HepG2 (cell line): ENCODE measurements around the gene CCT4. TPM values are rescaled to one million over a fixed set of nuclear protein-coding genes. Genes with fewer than 3 reads are reported as not detected.

ENCODE experiments used
- ATF7-NPFF ChIP-seq: sonication (generic); formaldehyde crosslinking; IDR thresholded peaks from 2 replicates; pipeline ENCODE4 v1.8.1; 2023; ENCODE audit warnings: mild to moderate bottlenecking, low read depth, missing genetic modification reagents, moderate library complexity
- DMAP1 ChIP-seq: IDR thresholded peaks from 2 replicates; pipeline ENCODE4 v1.6.1; 2016
- GATAD2A ChIP-seq: IDR thresholded peaks from 2 replicates; pipeline ENCODE4 v1.6.1; 2016
- HNRNPH1 ChIP-seq: fragments of 200-400 bp; formaldehyde crosslinking; optimal IDR thresholded peaks from 2 replicates; pipeline ENCODE3; 2017; ENCODE audit warnings: mild to moderate bottlenecking, low read depth, low read length
- HOMEZ ChIP-seq: IDR thresholded peaks from 2 replicates; pipeline ENCODE4 v1.6.1; 2016; ENCODE audit warnings: low read depth
- IRF1 ChIP-seq: sonication (generic); formaldehyde crosslinking; IDR thresholded peaks from 2 replicates; pipeline ENCODE4 v1.4.0; 2020; ENCODE audit warnings: low read depth, mild to moderate bottlenecking, missing genetic modification reagents
- KDM2A ChIP-seq: sonication (generic); formaldehyde crosslinking; IDR thresholded peaks from 2 replicates; pipeline ENCODE4 v1.4.0; 2020; ENCODE audit warnings: low read depth, missing genetic modification reagents, borderline replicate concordance
- KMT2B ChIP-seq: IDR thresholded peaks from 2 replicates; pipeline ENCODE4 v1.6.1; 2016; ENCODE audit warnings: missing genetic modification reagents, missing compliant biosample characterization
- MLLT10 ChIP-seq: sonication (generic); formaldehyde crosslinking; IDR thresholded peaks from 2 replicates; pipeline ENCODE4 v1.4.0; 2020; ENCODE audit warnings: missing genetic modification reagents
- NFIC ChIP-seq: IDR thresholded peaks from 2 replicates; pipeline ENCODE4 v1.6.1; 2012; ENCODE audit warnings: mild to moderate bottlenecking, low read length, inconsistent platforms
- RAD51 ChIP-seq: fragments of 450-650 bp; IDR thresholded peaks from 2 replicates; pipeline ENCODE4 v1.6.1; 2016; ENCODE audit warnings: borderline replicate concordance
- RNF219 ChIP-seq: sonication (generic); formaldehyde crosslinking; IDR thresholded peaks from 2 replicates; pipeline ENCODE4 v1.5.0; 2020; ENCODE audit warnings: mild to moderate bottlenecking, missing genetic modification reagents
- SETDB1 ChIP-seq: sonication (generic); formaldehyde crosslinking; IDR thresholded peaks from 2 replicates; pipeline ENCODE4 v1.5.1; 2020; ENCODE audit warnings: missing genetic modification reagents, mild to moderate bottlenecking, borderline replicate concordance
- STAG1 ChIP-seq: sonication (generic); formaldehyde crosslinking; IDR thresholded peaks from 2 replicates; pipeline ENCODE4 v1.4.0; 2020; ENCODE audit warnings: missing genetic modification reagents
- TBP ChIP-seq: sonication (generic); formaldehyde crosslinking; IDR thresholded peaks from 2 replicates; pipeline ENCODE4 v1.5.0; 2020; ENCODE audit warnings: missing genetic modification reagents
- YEATS2 ChIP-seq: sonication (generic); formaldehyde crosslinking; IDR thresholded peaks from 2 replicates; pipeline ENCODE4 v1.4.0; 2020; ENCODE audit warnings: missing genetic modification reagents, borderline replicate concordance
- ZBTB33 ChIP-seq: sonication (generic); formaldehyde crosslinking; IDR thresholded peaks from 2 replicates; pipeline ENCODE4 v1.4.0; 2020; ENCODE audit warnings: missing genetic modification reagents
- ZBTB8A ChIP-seq: sonication (generic); formaldehyde crosslinking; IDR thresholded peaks from 2 replicates; pipeline ENCODE4 v1.4.0; 2020; ENCODE audit warnings: mild to moderate bottlenecking, low read depth, missing genetic modification reagents, borderline replicate concordance
- ZEB1 ChIP-seq: IDR thresholded peaks from 2 replicates; pipeline ENCODE4 v1.6.1; 2012; ENCODE audit warnings: mild to moderate bottlenecking, low read depth, inconsistent platforms; ENCODE audit not compliant: insufficient replicate concordance
- ZNF17 ChIP-seq: sonication (generic); formaldehyde crosslinking; IDR thresholded peaks from 2 replicates; pipeline ENCODE4 v1.5.0; 2020; ENCODE audit warnings: mild to moderate bottlenecking, missing genetic modification reagents
- ZNF615 ChIP-seq: sonication (generic); formaldehyde crosslinking; IDR thresholded peaks from 2 replicates; pipeline ENCODE4 v1.5.0; 2020; ENCODE audit warnings: mild to moderate bottlenecking, missing genetic modification reagents, borderline replicate concordance
- ZNF619 ChIP-seq: sonication (generic); formaldehyde crosslinking; IDR thresholded peaks from 2 replicates; pipeline ENCODE4 v1.4.0; 2020; ENCODE audit warnings: mild to moderate bottlenecking, missing genetic modification reagents
- polyA plus RNA-seq, 8 experiments: library from polyadenylated mRNA; depleted of rRNA in 3 of 8; stranded (reverse) in 7 of 8; unstranded in 1 of 8; fragments of >200 nt; fragmentation: Illumina TruSeq in 4 of 8; extraction: Trizol in 4 of 8; gene quantifications; 2 replicates each; pipeline versions ENCODE4 v1.2.1 to v1.2.3, GENCODE V29; 2011 to 2016; ENCODE audit warnings: low read depth in 4 of 8, missing spikeins in 1 of 8, mixed read lengths in 1 of 8; ENCODE audit not compliant: insufficient read depth in 1 of 8
- total RNA-seq, 5 experiments: library from RNA; depleted of rRNA; stranded (reverse); fragments of >200 nt; fragmentation: Illumina TruSeq; extraction: Trizol; gene quantifications; 2 replicates each; pipeline ENCODE4 v1.2.3, GENCODE V29; 2016; ENCODE audit warnings: low read depth in 1 of 5
- TF ChIP-seq, protein P1 (sequence below): sonication (generic); IDR thresholded peaks from 2 replicates; pipeline ENCODE4 v1.6.1; 2016; ENCODE audit warnings: low read depth, borderline replicate concordance
- TF ChIP-seq, protein P2 (sequence below): sonication (generic); formaldehyde crosslinking; IDR thresholded peaks from 2 replicates; pipeline ENCODE4 v1.4.0; 2020; ENCODE audit warnings: mild to moderate bottlenecking, low read depth, missing genetic modification reagents

CCT4 gene
- total and polyA plus RNA-seq, 2 of the 13 experiments (the other 11 are each of a cell fraction or from before 2014, with no cell fraction given), result 138 to 340 TPM

DNA sequence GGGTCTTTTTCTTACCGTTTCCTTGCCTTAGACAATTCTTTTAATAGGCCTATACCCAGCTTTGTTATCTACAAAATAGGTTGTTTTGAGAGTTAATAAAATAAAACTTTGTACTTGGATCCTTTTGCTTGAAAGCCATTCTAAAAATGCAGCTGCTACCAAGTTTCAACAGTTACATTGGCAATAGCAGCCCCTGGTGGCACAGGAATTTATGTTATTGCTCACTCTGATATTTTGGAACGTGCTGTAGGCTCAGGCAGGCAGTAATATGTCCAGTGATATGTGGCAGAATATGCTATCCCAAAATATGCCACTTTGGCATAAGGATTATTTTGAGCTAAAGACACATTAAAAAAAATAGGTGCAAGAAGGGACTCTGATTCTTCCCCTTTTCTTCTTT is 10.4 kb upstream of the CCT4 start (continued):
- no peak for TF ChIP-seq IRF1 (CRISPR knock-in tag)
- TF ChIP-seq ZBTB8A, result no peak
- TF ChIP-seq ZNF17 (CRISPR knock-in tag), result no peak
- no peak for TF ChIP-seq ZNF619 (CRISPR knock-in tag)
- no peak for TF ChIP-seq HNRNPH1
- TF ChIP-seq ZNF615 (CRISPR knock-in tag), result no peak
- TF ChIP-seq MLLT10 (CRISPR knock-in tag), result no peak
- no peak for TF ChIP-seq RAD51
- TF ChIP-seq GATAD2A, result no peak
- no peak for TF ChIP-seq ZEB1
- TF ChIP-seq RNF219 (CRISPR knock-in tag), result no peak
- TF ChIP-seq SETDB1, result no peak
- TF ChIP-seq KDM2A (CRISPR knock-in tag), result no peak
- TF ChIP-seq, protein P1, sequence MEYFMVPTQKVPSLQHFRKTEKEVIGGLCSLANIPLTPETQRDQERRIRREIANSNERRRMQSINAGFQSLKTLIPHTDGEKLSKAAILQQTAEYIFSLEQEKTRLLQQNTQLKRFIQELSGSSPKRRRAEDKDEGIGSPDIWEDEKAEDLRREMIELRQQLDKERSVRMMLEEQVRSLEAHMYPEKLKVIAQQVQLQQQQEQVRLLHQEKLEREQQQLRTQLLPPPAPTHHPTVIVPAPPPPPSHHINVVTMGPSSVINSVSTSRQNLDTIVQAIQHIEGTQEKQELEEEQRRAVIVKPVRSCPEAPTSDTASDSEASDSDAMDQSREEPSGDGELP, result no peak
- no peak for TF ChIP-seq HOMEZ (CRISPR knock-in tag)
- peak; percentile 84 for TF ChIP-seq STAG1 (CRISPR knock-in tag)
- TF ChIP-seq, protein P2, sequence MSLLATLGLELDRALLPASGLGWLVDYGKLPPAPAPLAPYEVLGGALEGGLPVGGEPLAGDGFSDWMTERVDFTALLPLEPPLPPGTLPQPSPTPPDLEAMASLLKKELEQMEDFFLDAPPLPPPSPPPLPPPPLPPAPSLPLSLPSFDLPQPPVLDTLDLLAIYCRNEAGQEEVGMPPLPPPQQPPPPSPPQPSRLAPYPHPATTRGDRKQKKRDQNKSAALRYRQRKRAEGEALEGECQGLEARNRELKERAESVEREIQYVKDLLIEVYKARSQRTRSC, result no peak
- no peak for TF ChIP-seq ZBTB33 (CRISPR knock-in tag)
- no peak for TF ChIP-seq DMAP1 (CRISPR knock-in tag)
- no peak for TF ChIP-seq NFIC
- no peak for TF ChIP-seq ATF7-NPFF (CRISPR knock-in tag)
- peak; percentile 29; the same call in 1 of the 2 replicates for TF ChIP-seq KMT2B (CRISPR knock-in tag)
- TF ChIP-seq YEATS2, result 0 out of 2 replicates have a peak, but pooled peaks have one; percentile 30
- TF ChIP-seq TBP (CRISPR knock-in tag), result no peak
